GM19193 (cell line): ENCODE measurements around the gene FOSB.

ENCODE experiments used
- POLR2A ChIP-seq: IDR thresholded peaks from 4 replicates; pipeline ENCODE4 v1.6.1; 2011; ENCODE audit not compliant: insufficient read depth, insufficient read length; ENCODE audit errors: extremely low read depth

Gene FOSB

DNA sequence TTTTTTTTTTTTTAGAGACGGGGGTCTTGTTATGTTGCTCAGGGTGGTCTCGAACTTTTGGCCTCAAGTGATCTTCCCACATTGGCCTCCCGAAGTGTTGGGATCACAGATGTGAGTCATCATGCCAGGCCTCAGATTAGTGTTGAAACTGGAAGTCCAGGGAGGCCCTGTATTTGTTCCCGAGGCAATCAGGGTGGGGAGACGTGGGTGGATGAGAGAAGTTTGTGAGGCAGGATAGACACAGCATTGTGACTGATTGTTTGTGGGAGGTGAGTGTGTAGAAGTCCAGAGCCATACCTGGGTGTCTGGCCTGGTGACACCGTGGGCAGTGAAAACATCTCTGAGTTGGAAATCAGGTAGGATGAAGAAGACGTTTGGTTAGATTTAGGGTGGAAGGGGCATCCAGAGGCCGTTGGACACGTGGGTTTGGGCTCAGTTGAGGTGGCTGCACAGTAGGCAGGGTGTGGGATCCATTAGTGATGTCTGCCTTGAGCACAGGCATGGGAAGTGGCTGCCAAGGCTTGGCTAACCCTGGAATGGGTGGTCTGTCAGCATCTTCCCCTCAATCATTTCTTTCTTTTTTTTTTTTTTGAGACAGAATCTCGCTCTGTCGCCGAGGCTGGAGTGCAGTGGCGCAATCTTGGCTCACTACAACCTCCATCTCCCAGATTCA lies 16.6 kb downstream of the FOSB start:
- no peak for TF ChIP-seq POLR2A

DNA sequence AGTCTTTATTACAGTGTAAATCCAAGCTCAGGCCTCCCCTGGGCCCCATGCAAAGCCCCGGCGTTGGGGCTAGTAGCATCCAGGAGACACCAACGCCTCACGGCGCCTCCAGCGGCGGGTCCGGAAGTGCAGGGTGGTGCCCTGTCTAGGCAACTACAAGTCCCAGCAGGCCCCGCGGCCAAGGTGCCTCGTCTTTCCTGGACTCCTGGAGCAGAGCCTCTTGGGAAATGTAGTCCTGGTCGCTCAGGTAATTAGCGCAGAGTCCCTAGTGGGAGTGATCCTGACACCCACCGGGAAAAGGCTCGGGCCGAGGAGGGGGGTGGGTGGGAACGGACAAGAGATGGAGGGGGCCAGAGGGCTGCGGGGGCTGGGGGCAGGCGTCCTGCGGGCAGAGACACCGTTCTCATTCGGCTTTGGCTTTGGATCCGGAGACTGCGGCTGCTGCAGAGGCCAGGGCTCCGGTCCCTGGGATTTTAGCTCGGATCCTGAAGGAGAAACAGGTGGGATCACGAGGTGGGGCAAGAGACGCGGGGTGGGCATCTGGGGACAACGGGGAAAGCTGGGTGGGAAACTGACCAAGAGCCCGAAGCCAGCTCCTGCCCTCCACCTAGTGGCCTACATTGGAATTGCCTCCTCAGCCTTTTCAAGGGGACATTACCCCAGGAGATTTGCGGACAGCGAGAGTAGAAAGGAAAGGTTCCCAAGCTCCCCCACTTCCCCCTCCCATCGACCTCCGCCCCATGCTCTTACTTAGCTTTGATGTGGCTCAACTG lies 17.7 kb downstream of the FOSB start:
- TF ChIP-seq POLR2A: peak; percentile 20

GRCh38 chr19:45488708-45489107 lies 20.9 kb downstream of the FOSB start:
- TF ChIP-seq POLR2A: no peak

DNA sequence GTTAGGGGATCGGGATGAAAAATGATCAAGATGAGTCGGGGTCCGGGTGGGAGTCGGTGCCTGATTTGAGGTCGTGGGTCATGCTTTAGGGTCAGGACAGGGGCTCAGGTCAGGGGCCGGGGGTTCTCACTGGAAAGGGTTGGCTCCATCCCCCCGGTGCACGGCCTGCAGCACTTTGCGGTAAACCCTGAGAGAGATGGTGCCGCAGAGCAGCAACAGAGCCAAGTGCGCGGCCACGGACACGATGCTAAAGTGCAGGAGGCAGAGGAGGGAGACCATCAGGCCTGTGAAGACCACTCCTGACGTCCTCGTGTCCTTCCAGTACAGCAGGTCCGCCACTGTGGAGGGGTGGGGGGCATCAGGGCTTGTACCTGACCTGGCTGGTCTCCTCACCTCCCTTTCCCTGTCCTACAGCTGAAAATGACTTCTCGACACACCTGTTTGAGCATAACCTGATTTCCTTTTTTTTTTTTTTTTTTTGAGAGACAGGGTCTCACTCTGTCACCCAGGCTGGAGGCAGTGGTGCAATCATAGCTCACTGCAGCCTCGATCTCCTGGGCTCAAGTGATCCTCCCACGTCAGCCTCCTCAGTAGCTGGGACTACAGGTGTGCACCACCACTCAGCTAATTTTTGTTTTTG lies 21.5 kb downstream of the FOSB start:
- TF ChIP-seq POLR2A: no peak

DNA sequence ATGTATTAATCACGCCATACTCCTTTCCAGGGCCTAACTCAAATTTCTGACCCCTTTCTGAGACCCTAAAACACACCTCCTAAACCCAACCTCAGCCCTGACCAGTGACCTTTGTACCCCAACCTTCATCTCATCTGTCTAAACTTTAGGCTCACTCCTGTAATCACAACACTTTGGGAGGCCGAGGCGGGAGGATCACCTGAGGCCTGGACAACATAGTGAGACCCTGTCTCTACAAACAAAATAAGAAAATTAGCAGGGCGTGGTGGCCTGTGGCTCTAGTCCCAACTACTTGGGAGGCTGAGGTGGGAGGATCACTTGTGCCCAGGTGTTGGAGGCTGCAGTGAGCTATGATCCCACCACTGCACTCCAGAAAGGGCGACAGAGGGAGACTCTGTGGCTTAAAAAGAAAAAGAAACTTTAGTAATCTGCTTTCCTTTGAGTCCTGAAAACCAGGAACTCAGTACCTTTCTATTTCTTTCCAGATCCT lies 24.4 kb downstream of the FOSB start:
- no peak for TF ChIP-seq POLR2A

GRCh38 chr19:45492627-45493470 lies 25.1 kb downstream of the FOSB start:
- TF ChIP-seq POLR2A: peak; percentile 46

DNA sequence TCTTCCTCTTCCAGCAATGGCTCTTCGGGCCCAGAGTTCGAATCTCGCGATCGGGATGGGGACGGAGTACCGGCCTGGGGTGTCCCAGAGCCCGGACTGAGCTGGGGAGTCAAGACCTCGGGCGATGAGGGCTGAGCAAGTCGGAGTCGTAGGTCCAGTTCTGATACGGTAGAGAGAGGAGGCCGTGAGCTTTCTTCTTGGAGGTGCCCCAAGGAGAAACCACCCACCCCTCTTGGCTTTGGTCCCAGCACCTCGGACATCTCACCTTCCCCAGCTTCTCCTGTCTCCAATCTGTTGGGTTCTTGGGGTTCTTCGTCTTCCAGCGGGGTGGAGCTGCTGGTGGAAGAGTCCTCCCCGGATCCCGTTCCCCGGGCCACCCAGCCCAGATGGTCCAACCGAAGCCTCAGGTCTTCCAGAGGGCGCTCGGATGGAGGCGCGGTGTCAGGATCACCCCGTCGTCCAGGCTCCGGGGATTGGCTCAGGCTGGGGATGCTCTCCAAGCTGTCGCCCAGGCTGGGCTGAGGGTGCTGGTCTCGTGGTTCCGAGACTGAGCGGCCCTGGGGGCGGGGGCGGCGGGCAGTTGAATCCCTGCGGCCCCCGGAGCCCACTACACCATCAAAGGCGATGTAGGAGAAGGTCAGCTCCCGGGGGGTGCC lies 26.6 kb downstream of the FOSB start:
- TF ChIP-seq POLR2A: no peak

DNA sequence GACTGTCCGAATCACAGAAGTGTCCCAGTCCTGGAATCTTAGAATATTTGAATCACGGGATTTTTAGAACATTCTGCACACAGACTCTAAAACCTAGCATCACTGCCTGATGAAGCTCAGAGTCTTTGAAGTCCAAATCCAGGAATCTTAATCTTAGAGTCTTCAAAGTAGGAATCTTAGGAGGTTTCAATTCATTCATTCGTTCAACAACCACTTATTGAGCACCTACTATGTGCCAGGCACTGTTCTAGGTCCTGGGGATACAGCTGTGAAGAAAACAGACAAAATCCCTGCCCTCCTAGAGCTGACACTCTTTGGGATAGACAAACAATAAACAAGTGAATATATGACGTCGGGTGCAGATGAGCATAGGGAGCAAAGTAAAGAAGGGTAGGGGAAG lies 27.4 kb downstream of the FOSB start:
- no peak for TF ChIP-seq POLR2A

DNA sequence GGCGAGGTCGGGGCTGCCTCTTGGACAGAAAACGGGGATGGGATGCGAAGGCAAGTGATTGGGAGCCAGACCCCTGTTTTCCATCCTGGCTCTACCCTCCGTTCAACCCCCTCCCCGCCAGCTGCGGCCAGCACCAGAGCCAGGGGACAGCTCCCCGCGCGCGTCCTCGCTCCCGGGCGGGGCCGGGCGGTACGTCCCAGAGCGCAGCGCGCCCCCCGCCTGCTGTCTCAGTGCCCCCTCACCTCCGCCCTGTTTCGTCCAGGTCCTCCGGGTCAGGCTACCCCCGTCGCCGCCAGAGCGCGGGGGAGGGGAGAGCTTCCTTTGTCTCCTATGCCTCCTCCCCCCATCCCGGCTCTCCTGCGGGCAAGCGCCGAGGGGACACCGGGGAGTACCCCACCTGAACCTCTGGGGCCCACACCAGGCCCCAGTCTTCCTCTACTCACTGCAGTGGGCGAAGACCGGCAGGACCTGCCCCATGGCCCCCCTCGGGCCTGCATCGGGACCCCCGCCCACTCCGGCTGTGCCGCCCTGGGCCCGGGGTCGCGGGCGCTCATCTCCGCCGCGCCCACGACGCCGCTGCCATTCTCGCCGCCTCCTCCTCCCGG lies 28.7 kb downstream of the FOSB start:
- TF ChIP-seq POLR2A: no peak

DNA sequence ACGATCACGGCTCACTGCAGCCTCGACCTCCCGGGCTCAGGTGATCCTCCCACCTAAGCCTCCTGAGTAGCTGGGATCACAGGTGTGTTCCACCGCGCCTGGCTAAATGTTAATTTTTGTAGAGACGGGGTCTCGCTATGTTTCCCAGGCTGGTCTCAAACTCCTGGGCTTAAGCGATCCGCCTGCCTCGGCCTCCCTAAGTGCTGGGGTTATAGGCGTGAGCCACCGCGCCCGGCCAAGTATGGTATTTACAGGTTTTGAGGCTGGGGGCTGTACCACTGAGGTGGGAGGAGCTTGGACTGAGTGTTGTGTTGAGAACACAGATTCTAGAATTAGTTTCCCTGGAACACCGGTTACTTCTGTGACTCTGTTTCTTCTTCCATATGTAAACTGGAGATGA lies 30.0 kb downstream of the FOSB start:
- TF ChIP-seq POLR2A: no peak

GRCh38 chr19:45498411-45499195 lies 30.8 kb downstream of the FOSB start, which contains the start of gene PPM1N:
Gene PPM1N (plus strand): TSS chr19:45498443. CDS start chr19:45498473, 30 bp downstream.
- no peak for TF ChIP-seq POLR2A

DNA sequence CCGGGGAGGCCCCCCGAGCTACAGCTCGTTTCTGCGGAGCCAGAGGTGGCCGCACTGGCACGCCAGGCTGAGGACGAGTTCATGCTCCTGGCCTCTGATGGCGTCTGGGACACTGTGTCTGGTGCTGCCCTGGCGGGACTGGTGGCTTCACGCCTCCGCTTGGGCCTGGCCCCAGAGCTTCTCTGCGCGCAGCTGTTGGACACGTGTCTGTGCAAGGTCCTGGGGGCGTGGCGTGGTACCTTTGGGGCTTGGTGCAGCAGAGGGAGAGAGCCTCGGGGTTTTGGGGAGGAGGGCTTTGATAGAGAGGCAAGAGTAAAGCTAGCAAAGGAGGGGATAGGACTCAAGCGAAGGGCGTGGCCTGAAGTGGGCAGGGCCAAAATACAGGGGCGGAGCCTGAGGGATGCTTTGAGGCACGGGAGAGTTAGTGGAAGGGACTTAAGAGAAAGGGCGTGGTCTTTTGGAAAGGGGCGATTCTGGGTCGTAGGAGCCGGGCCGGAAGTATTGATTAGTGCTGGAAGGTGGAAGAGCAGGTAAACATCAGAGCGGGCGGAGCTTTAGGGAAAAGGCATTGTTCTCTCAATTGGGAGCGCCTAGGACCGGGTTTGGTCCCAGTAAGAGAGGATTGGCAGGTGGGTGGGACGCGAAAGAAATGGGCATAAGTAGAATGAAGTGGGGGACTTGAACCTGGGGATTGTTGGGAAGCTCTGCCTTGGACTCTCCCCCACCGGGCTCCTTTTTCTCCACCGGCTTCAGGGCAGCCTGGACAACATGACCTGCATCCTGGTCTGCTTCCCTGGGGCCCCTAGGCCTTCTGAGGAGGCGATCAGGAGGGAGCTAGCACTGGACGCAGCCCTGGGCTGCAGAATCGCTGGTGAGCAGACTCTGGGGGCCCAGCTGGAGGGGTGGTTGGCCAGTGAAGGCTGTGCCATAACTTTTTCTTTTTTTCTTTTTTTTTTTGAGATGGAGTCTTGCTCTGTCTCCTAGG lies 31.7 kb downstream of the FOSB start:
- TF ChIP-seq POLR2A: no peak
